IMR-90 (cell line): Measurements from ENCODE around the gene MDP1. TPM values are rescaled to one million over a fixed set of nuclear protein-coding genes. Genes with fewer than 3 reads are reported as not detected.

Experiments
- ATAC-seq: fragments of 200-7000 bp; cut with Tn5 transposase; 2 replicates; pipeline ENCODE4 v1.9.1; 2020; ENCODE audit warnings: low read depth, mild to moderate bottlenecking, moderate library complexity
- BruUV-seq: library from RNA; stranded (reverse); fragments of 400-500 nt; replicated peaks from 2 replicates; lab custom pipeline; 2021; lab: Mats Ljungman, UMichigan
- CTCF ChIA-PET: fragments of 300-600 bp; formaldehyde crosslinking; extraction: SDS; loops from one replicate; lab custom pipeline; 2021; ENCODE audit warnings: antibody characterized with exemption; lab: Yijun Ruan, JAX
- POLR2A ChIA-PET: fragments of 300-600 bp; sonication (Branson Sonifier 250); formaldehyde crosslinking; loops from one replicate; lab custom pipeline; 2022; ENCODE audit warnings: antibody characterized with exemption; ENCODE audit not compliant: unreplicated experiment; lab: Charles Lee
- DNase-seq: peaks from one replicate; pipeline ENCODE4 v3.0.0; 2013
- H2AFZ ChIP-seq: replicated peaks from 2 replicates; pipeline ENCODE3; 2013; ENCODE audit warnings: low read length, mild to moderate bottlenecking; ENCODE audit not compliant: poor library complexity
- H2AK5ac ChIP-seq: 2 replicates; pipeline ENCODE4 v1.6.1; 2013; ENCODE audit warnings: low read depth, low read length, inconsistent platforms
- H2AK9ac ChIP-seq: replicated peaks from 2 replicates; pipeline ENCODE3; 2013; ENCODE audit warnings: mild to moderate bottlenecking, low read depth, low read length, moderate library complexity; ENCODE audit not compliant: poor library complexity
- H2BK120ac ChIP-seq: 2 replicates; pipeline ENCODE4 v1.6.1; 2013; ENCODE audit warnings: low read depth, low read length, inconsistent platforms
- H2BK15ac ChIP-seq: 3 replicates; pipeline ENCODE4 v1.6.1; 2013; ENCODE audit warnings: low read depth, low read length, inconsistent platforms
- H2BK20ac ChIP-seq: 2 replicates; pipeline ENCODE4 v1.6.1; 2013; ENCODE audit warnings: low read depth, mild to moderate bottlenecking, inconsistent platforms, low read length, moderate library complexity
- H2BK5ac ChIP-seq: 2 replicates; pipeline ENCODE4 v1.6.1; 2013; ENCODE audit warnings: mild to moderate bottlenecking, low read depth, low read length, inconsistent platforms; ENCODE audit not compliant: poor library complexity, severe bottlenecking
- H3K14ac ChIP-seq: replicated peaks from 2 replicates; pipeline ENCODE4 v1.6.1; 2013; ENCODE audit warnings: low read depth, low read length, inconsistent platforms
- H3K18ac ChIP-seq: 2 replicates; pipeline ENCODE4 v1.6.1; 2013; ENCODE audit warnings: low read depth, low read length, control low read depth
- H3K23ac ChIP-seq: 2 replicates; pipeline ENCODE4 v1.6.1; 2013; ENCODE audit warnings: low read depth, low read length, inconsistent platforms
- H3K27ac ChIP-seq: 2 replicates; pipeline ENCODE4 v1.5.1; 2013; ENCODE audit warnings: mild to moderate bottlenecking, control low read depth, low read length; ENCODE audit not compliant: insufficient read depth
- H3K27me3 ChIP-seq: 2 replicates; pipeline ENCODE4 v1.6.1; 2013; ENCODE audit warnings: low read length; ENCODE audit not compliant: control insufficient read depth, insufficient read depth
- H3K36me3 ChIP-seq: 2 replicates; pipeline ENCODE4 v1.6.1; 2013; ENCODE audit warnings: low read length, mixed read lengths; ENCODE audit not compliant: control insufficient read depth, insufficient read depth
- H3K4ac ChIP-seq: 2 replicates; pipeline ENCODE4 v1.6.1; 2013; ENCODE audit warnings: low read depth, low read length, inconsistent platforms
- H3K4me1 ChIP-seq: 2 replicates; pipeline ENCODE4 v1.6.1; 2013; ENCODE audit warnings: low read length, mixed read lengths; ENCODE audit not compliant: control insufficient read depth, insufficient read depth
- H3K4me2 ChIP-seq: 2 replicates; pipeline ENCODE4 v1.6.1; 2013; ENCODE audit warnings: low read depth, mild to moderate bottlenecking, control low read depth, low read length, moderate library complexity
- H3K4me3 ChIP-seq: 2 replicates; pipeline ENCODE4 v1.5.1; 2013; ENCODE audit warnings: low read depth, mild to moderate bottlenecking, control low read depth, low read length, moderate library complexity; ENCODE audit not compliant: insufficient read depth
- H3K56ac ChIP-seq: 2 replicates; pipeline ENCODE4 v1.6.1; 2013; ENCODE audit warnings: low read length, inconsistent platforms; ENCODE audit not compliant: insufficient read depth; ENCODE audit errors: extremely low read depth
- H3K79me1 ChIP-seq, 2 experiments: 2 replicates each; pipeline ENCODE4 v1.6.1; 2013; ENCODE audit warnings: low read length in 2 of 2, inconsistent platforms in 1 of 2, low read depth in 1 of 2
- H3K9ac ChIP-seq: 2 replicates; pipeline ENCODE4 v1.6.1; 2013; ENCODE audit warnings: low read depth, low read length, control low read depth
- H3K9me1 ChIP-seq: 2 replicates; pipeline ENCODE4 v1.6.1; 2013; ENCODE audit warnings: low read length, inconsistent platforms; ENCODE audit not compliant: insufficient read depth
- H3K9me3 ChIP-seq: 2 replicates; pipeline ENCODE4 v1.6.1; 2013; ENCODE audit warnings: low read length; ENCODE audit not compliant: control insufficient read depth, insufficient read depth
- H4K20me1 ChIP-seq: 2 replicates; pipeline ENCODE4 v1.6.1; 2013; ENCODE audit warnings: low read length, inconsistent platforms; ENCODE audit not compliant: insufficient read depth
- H4K5ac ChIP-seq: 2 replicates; pipeline ENCODE4 v1.6.1; 2013; ENCODE audit warnings: mild to moderate bottlenecking, low read depth, low read length, control low read depth
- H4K8ac ChIP-seq, 2 experiments: 2 replicates each; pipeline ENCODE4 v1.6.1; 2013; ENCODE audit warnings: low read depth in 2 of 2, low read length in 2 of 2, control low read depth in 1 of 2, inconsistent platforms in 1 of 2
- H4K91ac ChIP-seq: 2 replicates; pipeline ENCODE4 v1.6.1; 2013; ENCODE audit warnings: low read depth, low read length, inconsistent platforms; ENCODE audit not compliant: insufficient read depth
- FOS ChIP-seq: fragments of 150-350 bp; IDR thresholded peaks from 2 replicates; pipeline ENCODE4 v1.6.1; 2016; ENCODE audit warnings: low read depth, low read length
- MAZ ChIP-seq: IDR thresholded peaks from 2 replicates; pipeline ENCODE4 v1.6.1; 2012; ENCODE audit warnings: low read depth, mild to moderate bottlenecking, low read length, improper control_type of control experiment, moderate library complexity, borderline replicate concordance
- MXI1 ChIP-seq: IDR thresholded peaks from 2 replicates; pipeline ENCODE4 v1.6.1; 2012; ENCODE audit warnings: low read depth, mild to moderate bottlenecking, low read length, moderate library complexity, borderline replicate concordance
- POLR2A ChIP-seq: IDR thresholded peaks from 2 replicates; pipeline ENCODE4 v1.6.1; 2012; ENCODE audit warnings: mild to moderate bottlenecking, low read depth, low read length
- RFX5 ChIP-seq: IDR thresholded peaks from 2 replicates; pipeline ENCODE4 v1.8.0; 2012; ENCODE audit warnings: low read depth, mild to moderate bottlenecking, low read length, moderate library complexity
- WGBS, 2 experiments: methylation state at CpG; one replicate each; pipeline versions ENCODE4 v1.1.5 to v1.1.7; 2013; ENCODE audit warnings: missing lambda C conversion rate in 2 of 2; ENCODE audit not compliant: insufficient read length in 1 of 2; ENCODE audit errors: extremely low coverage in 2 of 2; 5-methylcytosine and 5-hydroxymethylcytosine counted together
- dilution Hi-C: fragments of 300-500 bp; cut with HindIII; formaldehyde crosslinking; loops from one replicate; pipeline ENCODE4 v1.14.3; 2018; ENCODE audit warnings: low sequenced_read_pairs; ENCODE audit not compliant: unreplicated experiment
- in situ Hi-C: fragments of 300-500 bp; cut with MboI; formaldehyde crosslinking; loops from 3 replicates; pipeline ENCODE4 v1.14.3; 2019; ENCODE audit warnings: low sequenced_read_pairs, inconsistent platforms, mixed read lengths
- intact Hi-C: fragments of 100-400 bp; cut with micrococcal nuclease; formaldehyde crosslinking; loops from 2 replicates; pipeline ENCODE4 v1.10.0; 2022
- polyA plus RNA-seq, 3 experiments: library from polyadenylated mRNA; depleted of rRNA; stranded (reverse); fragments of >200 nt; gene quantifications; 2 replicates each; pipeline ENCODE4 v1.2.3, GENCODE V29; 2012; ENCODE audit warnings: low replicate concordance in 1 of 3
- total RNA-seq: library from RNA; depleted of rRNA; stranded (reverse); fragments of >200 nt; gene quantifications from 2 replicates; pipeline ENCODE4 v1.2.3, GENCODE V29; 2012
- TF ChIP-seq, protein P1 (sequence below): fragments of 150-350 bp; IDR thresholded peaks from 2 replicates; pipeline ENCODE4 v1.6.1; 2017; ENCODE audit warnings: mild to moderate bottlenecking, antibody characterized with exemption, low read length, low read depth
- TF ChIP-seq, protein P2 (sequence below): conservative IDR thresholded peaks from 2 replicates; pipeline ENCODE4 v1.5.1; 2012; ENCODE audit warnings: mild to moderate bottlenecking, low read depth, low read length, improper control_type of control experiment

MDP1 gene
- total and polyA plus RNA-seq, 2 of the 4 experiments (the other 2 are of a cell fraction) = 15.1 to 17.8 TPM

DNA sequence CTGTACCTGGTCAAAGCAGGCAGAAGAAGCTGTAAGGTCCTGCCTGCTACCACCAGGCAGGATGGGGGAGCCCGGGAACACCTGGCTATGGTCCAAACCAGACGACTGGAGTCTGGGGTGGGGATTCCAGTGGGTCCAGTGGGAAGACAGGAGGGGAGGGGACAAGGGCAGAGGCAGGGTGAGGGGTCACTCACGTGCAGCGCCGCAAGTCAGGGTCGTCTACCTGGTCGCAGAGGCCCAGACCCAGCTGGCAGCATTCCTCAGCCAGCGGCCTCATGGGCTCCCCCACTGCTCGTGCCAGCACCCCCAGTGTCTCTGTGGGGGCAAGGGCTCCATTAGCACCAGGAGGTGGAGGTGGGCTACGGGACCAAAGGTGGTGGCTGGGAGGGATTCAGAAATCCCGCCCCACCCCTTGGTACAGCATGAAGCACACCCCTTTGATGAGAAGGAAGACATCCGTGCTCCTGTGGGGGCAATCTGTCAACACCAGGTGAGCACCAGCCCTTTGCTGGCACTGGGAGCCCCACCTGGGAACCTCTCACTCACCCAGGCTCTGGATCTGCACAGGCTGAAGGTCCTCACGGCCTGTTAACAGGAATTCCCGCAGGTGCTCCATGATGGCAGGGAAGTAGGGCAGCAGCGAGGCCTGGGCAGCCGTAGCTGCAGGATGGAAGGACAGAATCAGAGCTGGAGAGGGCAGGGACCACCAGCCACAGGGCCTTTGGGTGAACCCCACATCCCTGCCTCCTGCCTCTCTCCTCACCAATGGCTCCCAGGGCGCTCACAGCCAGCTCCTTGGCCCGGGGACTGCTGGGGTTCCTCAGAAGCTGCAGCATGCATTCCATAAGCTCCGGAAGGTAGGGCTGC lies 31.5 kb downstream of the MDP1 start:
- Histone ChIP-seq H3K18ac (no peak overlapping the region), H3K56ac (no peak overlapping the region), H2AK5ac (no peak overlapping the region), H3K36me3 (peaks cover 67% of the 10 kb centered on the region), H3K9me1 (peaks cover 15% of the 10 kb centered on the region), H4K20me1 (no peaks in the 10 kb centered on the region), H2BK5ac (no peak overlapping the region), H4K91ac (no peak overlapping the region), H4K8ac (no peak overlapping the region), H3K9ac (no peak overlapping the region), H2BK15ac (no peak overlapping the region), H4K5ac (no peak overlapping the region), H3K23ac (no peak overlapping the region), H3K4ac (no peak overlapping the region), H3K9me3 (no peaks in the 10 kb centered on the region), H2AFZ (peak overlapping the region; percentile 47), H3K4me2 (no peak overlapping the region), H3K27me3 (no peaks in the 10 kb centered on the region), H2BK20ac (no peak overlapping the region), H3K14ac (no peak overlapping the region), H3K79me1 (peaks cover 12 to 40% of the 10 kb centered on the region in 2 experiments), H2BK120ac (no peak overlapping the region), H3K27ac (no peak overlapping the region), H3K4me3 (no peak overlapping the region), H2AK9ac (no peak overlapping the region), H3K4me1 (peaks cover 6% of the 10 kb centered on the region)
- BruUV-seq = no TSS peak
- POLR2A ChIA-PET = no interaction called here
- dilution Hi-C loops = no loop called here
- TF ChIP-seq, protein P1, sequence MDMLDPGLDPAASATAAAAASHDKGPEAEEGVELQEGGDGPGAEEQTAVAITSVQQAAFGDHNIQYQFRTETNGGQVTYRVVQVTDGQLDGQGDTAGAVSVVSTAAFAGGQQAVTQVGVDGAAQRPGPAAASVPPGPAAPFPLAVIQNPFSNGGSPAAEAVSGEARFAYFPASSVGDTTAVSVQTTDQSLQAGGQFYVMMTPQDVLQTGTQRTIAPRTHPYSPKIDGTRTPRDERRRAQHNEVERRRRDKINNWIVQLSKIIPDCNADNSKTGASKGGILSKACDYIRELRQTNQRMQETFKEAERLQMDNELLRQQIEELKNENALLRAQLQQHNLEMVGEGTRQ = no peak
- no peak for TF ChIP-seq FOS
- no peak for TF ChIP-seq MAZ
- TF ChIP-seq POLR2A = no peak
- TF ChIP-seq, protein P2, sequence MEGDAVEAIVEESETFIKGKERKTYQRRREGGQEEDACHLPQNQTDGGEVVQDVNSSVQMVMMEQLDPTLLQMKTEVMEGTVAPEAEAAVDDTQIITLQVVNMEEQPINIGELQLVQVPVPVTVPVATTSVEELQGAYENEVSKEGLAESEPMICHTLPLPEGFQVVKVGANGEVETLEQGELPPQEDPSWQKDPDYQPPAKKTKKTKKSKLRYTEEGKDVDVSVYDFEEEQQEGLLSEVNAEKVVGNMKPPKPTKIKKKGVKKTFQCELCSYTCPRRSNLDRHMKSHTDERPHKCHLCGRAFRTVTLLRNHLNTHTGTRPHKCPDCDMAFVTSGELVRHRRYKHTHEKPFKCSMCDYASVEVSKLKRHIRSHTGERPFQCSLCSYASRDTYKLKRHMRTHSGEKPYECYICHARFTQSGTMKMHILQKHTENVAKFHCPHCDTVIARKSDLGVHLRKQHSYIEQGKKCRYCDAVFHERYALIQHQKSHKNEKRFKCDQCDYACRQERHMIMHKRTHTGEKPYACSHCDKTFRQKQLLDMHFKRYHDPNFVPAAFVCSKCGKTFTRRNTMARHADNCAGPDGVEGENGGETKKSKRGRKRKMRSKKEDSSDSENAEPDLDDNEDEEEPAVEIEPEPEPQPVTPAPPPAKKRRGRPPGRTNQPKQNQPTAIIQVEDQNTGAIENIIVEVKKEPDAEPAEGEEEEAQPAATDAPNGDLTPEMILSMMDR = no peak
- TF ChIP-seq MXI1 = no peak
- no peak for TF ChIP-seq RFX5
- ATAC-seq = no peak
- in situ Hi-C loops = no loop called here
- intact Hi-C loops = no loop called here
- CTCF ChIA-PET = no interaction called here
- no peak for DNase-seq
- 74% methylated on average over 5 of the region's 19 CpGs; no CpG with 5 or more reads in 1 of the 2 experiments for WGBS, 2 experiments
